Measurements from ENCODE around the gene ADAMTS17.

GRCh38 chr15:99943466-99943865, 398.3 kb downstream of the ADAMTS17 start:
- TF ChIP-seq CTCF (IDR thresholded peaks at IDR 0.05 in 4 of 5, conservative IDR thresholded peaks at IDR 0.05 in 1 of 5), result no peak
- no peak for TF ChIP-seq POLR2A (IDR thresholded peaks at IDR 0.05)
